Measurements from ENCODE around the gene CCDC6.
"Not testable (repeated sequence)": the region's sequence is repeated elsewhere in the genome, so short reads cannot be mapped to it uniquely, and the experiment has no call there.

DNA sequence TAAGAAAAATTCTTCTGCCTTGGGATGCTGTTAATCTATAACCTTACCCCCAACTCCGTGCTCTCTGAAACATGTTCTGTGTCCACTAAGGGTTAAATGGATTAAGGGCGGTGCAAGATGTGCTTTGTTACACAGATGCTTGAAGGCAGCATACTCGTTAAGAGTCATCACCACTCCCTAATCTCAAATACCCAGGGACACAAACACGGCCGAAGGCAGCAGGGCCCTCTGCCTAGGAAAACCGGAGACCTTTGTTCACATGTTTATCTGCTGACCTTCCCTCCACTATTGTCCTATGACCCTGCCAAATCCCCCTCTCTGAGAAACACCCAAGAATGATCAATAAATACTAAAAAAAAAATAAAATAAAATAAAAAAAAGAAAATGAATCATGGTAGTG lies 161.6 kb downstream of the CCDC6 start:
- not testable (repeated sequence) for TF ChIP-seq RFX5 (IDR thresholded peaks at IDR 0.05; ENCODE audit: low read depth, low read length); POLR2A (IDR thresholded peaks at IDR 0.05; ENCODE audit: low read depth, low read length); CEBPB (IDR thresholded peaks at IDR 0.05; ENCODE audit: low read depth, low read length); MAZ (IDR thresholded peaks at IDR 0.05; ENCODE audit: borderline replicate concordance, low read depth, low read length); RAD21 (IDR thresholded peaks at IDR 0.05; ENCODE audit: low read length); FOS (IDR thresholded peaks at IDR 0.05; ENCODE audit: low read depth, low read length); SMC3 (IDR thresholded peaks at IDR 0.05; ENCODE audit: low read depth, low read length); NFE2L2 (IDR thresholded peaks at IDR 0.05; ENCODE audit: low read depth, low read length); BHLHE40 (IDR thresholded peaks at IDR 0.05; ENCODE audit: low read depth, low read length); MAFK (IDR thresholded peaks at IDR 0.05; ENCODE audit: low read depth, low read length); RCOR1 (IDR thresholded peaks at IDR 0.05; ENCODE audit: insufficient replicate concordance, low read length)
- TF ChIP-seq, protein P1, sequence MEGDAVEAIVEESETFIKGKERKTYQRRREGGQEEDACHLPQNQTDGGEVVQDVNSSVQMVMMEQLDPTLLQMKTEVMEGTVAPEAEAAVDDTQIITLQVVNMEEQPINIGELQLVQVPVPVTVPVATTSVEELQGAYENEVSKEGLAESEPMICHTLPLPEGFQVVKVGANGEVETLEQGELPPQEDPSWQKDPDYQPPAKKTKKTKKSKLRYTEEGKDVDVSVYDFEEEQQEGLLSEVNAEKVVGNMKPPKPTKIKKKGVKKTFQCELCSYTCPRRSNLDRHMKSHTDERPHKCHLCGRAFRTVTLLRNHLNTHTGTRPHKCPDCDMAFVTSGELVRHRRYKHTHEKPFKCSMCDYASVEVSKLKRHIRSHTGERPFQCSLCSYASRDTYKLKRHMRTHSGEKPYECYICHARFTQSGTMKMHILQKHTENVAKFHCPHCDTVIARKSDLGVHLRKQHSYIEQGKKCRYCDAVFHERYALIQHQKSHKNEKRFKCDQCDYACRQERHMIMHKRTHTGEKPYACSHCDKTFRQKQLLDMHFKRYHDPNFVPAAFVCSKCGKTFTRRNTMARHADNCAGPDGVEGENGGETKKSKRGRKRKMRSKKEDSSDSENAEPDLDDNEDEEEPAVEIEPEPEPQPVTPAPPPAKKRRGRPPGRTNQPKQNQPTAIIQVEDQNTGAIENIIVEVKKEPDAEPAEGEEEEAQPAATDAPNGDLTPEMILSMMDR (conservative IDR thresholded peaks at IDR 0.05; ENCODE audit: low read depth, low read length), result not testable (repeated sequence)
- TF ChIP-seq, protein P2, sequence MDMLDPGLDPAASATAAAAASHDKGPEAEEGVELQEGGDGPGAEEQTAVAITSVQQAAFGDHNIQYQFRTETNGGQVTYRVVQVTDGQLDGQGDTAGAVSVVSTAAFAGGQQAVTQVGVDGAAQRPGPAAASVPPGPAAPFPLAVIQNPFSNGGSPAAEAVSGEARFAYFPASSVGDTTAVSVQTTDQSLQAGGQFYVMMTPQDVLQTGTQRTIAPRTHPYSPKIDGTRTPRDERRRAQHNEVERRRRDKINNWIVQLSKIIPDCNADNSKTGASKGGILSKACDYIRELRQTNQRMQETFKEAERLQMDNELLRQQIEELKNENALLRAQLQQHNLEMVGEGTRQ (IDR thresholded peaks at IDR 0.05; ENCODE audit: low read depth, low read length), result not testable (repeated sequence)
- TF ChIP-seq, protein P3, sequence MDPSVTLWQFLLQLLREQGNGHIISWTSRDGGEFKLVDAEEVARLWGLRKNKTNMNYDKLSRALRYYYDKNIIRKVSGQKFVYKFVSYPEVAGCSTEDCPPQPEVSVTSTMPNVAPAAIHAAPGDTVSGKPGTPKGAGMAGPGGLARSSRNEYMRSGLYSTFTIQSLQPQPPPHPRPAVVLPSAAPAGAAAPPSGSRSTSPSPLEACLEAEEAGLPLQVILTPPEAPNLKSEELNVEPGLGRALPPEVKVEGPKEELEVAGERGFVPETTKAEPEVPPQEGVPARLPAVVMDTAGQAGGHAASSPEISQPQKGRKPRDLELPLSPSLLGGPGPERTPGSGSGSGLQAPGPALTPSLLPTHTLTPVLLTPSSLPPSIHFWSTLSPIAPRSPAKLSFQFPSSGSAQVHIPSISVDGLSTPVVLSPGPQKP (IDR thresholded peaks at IDR 0.05; ENCODE audit: borderline replicate concordance, low read depth, low read length), result not testable (repeated sequence)

All from IMR-90 (cell line).